ENCODE measurements around the gene ATP5F1D.
A peak's percentile ranks its signal among the peaks of the same experiment; 100 is the strongest.

The ATP5F1D gene

GRCh38 chr19:1279782-1280341 is 38.3 kb downstream of the ATP5F1D start:
- Histone ChIP-seq H3K4me2 (no peak overlapping the region), H3K27ac (no peak overlapping the region), H3K27me3 (ENCODE audit: insufficient read depth, low read depth) (peaks cover 20% of the 10 kb centered on the region), H2AFZ (ENCODE audit: low read depth) (no peak overlapping the region), H3K36me3 (ENCODE audit: insufficient read depth) (no peaks in the 10 kb centered on the region), H3K9ac (no peak overlapping the region), H3K4me1 (ENCODE audit: low read depth, poor library complexity, severe bottlenecking) (peaks cover 12% of the 10 kb centered on the region), H4K20me1 (ENCODE audit: insufficient read depth) (no peaks in the 10 kb centered on the region), H3K79me2 (ENCODE audit: insufficient read depth, low read depth) (peaks cover 12% of the 10 kb centered on the region; the same call in 1 of the 2 replicates), H3K4me3 (IDR thresholded peaks at IDR 0.05; ENCODE audit: insufficient read depth, low read depth, low read length) (no peak overlapping the region)
- peak; percentile 90 for TF ChIP-seq CTCF (conservative IDR thresholded peaks at IDR 0.05; ENCODE audit: low read depth, low read length)

GRCh38 chr19:1280636-1281568 is 39.4 kb downstream of the ATP5F1D start:
- no peak overlapping the region for H3K4me3 ChIP-seq (IDR thresholded peaks at IDR 0.05; ENCODE audit: insufficient read depth, low read depth, low read length)

GRCh38 chr19:1281569-1282287 is 40.2 kb downstream of the ATP5F1D start:
- Histone ChIP-seq H3K36me3 (ENCODE audit: insufficient read depth) (no peaks in the 10 kb centered on the region), H3K79me2 (ENCODE audit: insufficient read depth, low read depth) (peaks cover 6% of the 10 kb centered on the region; the same call in 1 of the 2 replicates), H3K27me3 (ENCODE audit: insufficient read depth, low read depth) (peaks cover 29% of the 10 kb centered on the region), H3K9ac (no peak overlapping the region), H3K4me1 (ENCODE audit: low read depth, poor library complexity, severe bottlenecking) (peaks cover 9% of the 10 kb centered on the region), H3K27ac (no peak overlapping the region), H3K4me3 (IDR thresholded peaks at IDR 0.05; ENCODE audit: insufficient read depth, low read depth, low read length) (no peak overlapping the region), H4K20me1 (ENCODE audit: insufficient read depth) (no peaks in the 10 kb centered on the region), H2AFZ (ENCODE audit: low read depth) (no peak overlapping the region), H3K4me2 (no peak overlapping the region)
- no peak for TF ChIP-seq CTCF (conservative IDR thresholded peaks at IDR 0.05; ENCODE audit: low read depth, low read length)

More at GRCh38 chr19:1280636-1281568, 39.4 kb downstream of the ATP5F1D start:
- Histone ChIP-seq H3K4me2 (no peak overlapping the region), H3K79me2 (ENCODE audit: insufficient read depth, low read depth) (peaks cover 12% of the 10 kb centered on the region; the same call in 1 of the 2 replicates), H4K20me1 (ENCODE audit: insufficient read depth) (no peaks in the 10 kb centered on the region), H2AFZ (ENCODE audit: low read depth) (no peak overlapping the region), H3K4me1 (ENCODE audit: low read depth, poor library complexity, severe bottlenecking) (peaks cover 12% of the 10 kb centered on the region), H3K36me3 (ENCODE audit: insufficient read depth) (no peaks in the 10 kb centered on the region), H3K9ac (no peak overlapping the region), H3K27ac (no peak overlapping the region), H3K27me3 (ENCODE audit: insufficient read depth, low read depth) (peaks cover 25% of the 10 kb centered on the region)
- no peak for TF ChIP-seq CTCF (conservative IDR thresholded peaks at IDR 0.05; ENCODE audit: low read depth, low read length)

- H3K27me3 ChIP-seq (ENCODE audit: insufficient read depth, low read depth), result peaks cover 39% of the 10 kb centered on the region
- H2AFZ ChIP-seq (ENCODE audit: low read depth), result no peak overlapping the region
- no peak overlapping the region for H3K9ac ChIP-seq
- no peaks in the 10 kb centered on the region for H3K79me2 ChIP-seq (ENCODE audit: insufficient read depth, low read depth)
- H3K36me3 ChIP-seq (ENCODE audit: insufficient read depth), result no peaks in the 10 kb centered on the region
- TF ChIP-seq CTCF (conservative IDR thresholded peaks at IDR 0.05; ENCODE audit: low read depth, low read length), result no peak
- H4K20me1 ChIP-seq (ENCODE audit: insufficient read depth), result no peaks in the 10 kb centered on the region
- no peak overlapping the region for H3K4me2 ChIP-seq
- H3K27ac ChIP-seq, result no peak overlapping the region
- no peak overlapping the region for H3K4me3 ChIP-seq (IDR thresholded peaks at IDR 0.05; ENCODE audit: insufficient read depth, low read depth, low read length)
- H3K4me1 ChIP-seq (ENCODE audit: low read depth, poor library complexity, severe bottlenecking), result peaks cover 4% of the 10 kb centered on the region
Observed at GRCh38 chr19:1282588-1283206, 41.1 kb downstream of the ATP5F1D start.
